ENCODE data around the gene DGKZ. TPM values are rescaled to one million over a fixed set of nuclear protein-coding genes. Genes with fewer than 3 reads are reported as not detected.

The DGKZ gene
- total and polyA plus RNA-seq, 2 of the 13 experiments (the other 11 are each of a cell fraction or from before 2014, with no cell fraction given), result 15.8 to 20.7 TPM

DNA sequence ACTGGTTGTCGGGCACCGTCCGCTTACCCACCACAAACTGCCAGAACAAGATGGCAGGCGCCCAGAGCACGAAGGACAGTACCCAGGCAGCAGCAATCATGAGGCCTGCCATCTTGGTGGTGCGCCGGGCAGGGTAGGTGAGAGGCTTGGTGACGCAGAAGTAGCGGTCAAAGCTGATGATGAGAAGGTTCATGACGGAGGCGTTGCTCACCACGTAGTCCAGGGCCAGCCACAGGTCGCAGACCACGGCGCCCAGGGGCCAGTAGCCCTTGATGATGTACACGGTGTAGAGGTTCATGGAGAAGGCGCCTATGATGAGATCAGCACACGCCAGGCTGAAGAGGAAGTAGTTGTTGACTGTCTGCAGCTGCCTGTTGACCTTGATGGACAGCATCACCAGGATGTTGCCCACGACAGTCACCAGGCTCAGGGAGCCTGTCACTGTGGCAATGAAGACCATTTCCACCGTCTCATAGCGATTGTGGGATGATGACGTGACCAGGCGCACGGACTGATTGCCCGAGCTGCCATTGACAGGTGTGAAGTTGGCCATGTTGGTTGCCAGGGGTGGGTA lies 38.8 kb downstream of the DGKZ start:
- FAIRE-seq, result no peak
- peaks cover 62% of the 10 kb centered on the region for H3K4me1 ChIP-seq (ENCODE audit: insufficient read depth, low read length)
- 0 out of 5 replicates have a peak, but pooled peaks cover 0 to 1% of the 10 kb centered on the region in 2 experiments for H3K36me3 ChIP-seq (replicated peaks in 1 of 2; ENCODE audit: control insufficient read depth in 1 of 2, insufficient read depth in 2 of 2, low read length in 2 of 2)
- H2AFZ ChIP-seq (ENCODE audit: low read length), result no peak overlapping the region
- CTCF ChIA-PET (ENCODE audit: low intra/inter-chr PET ratio, low total read pairs), result no interaction called here
- POLR2A ChIA-PET, result no interaction called here
- peaks cover 11% of the 10 kb centered on the region for H4K20me1 ChIP-seq (ENCODE audit: insufficient read depth, low read length)
- DNase-seq (ENCODE audit: low spot score), result no peak
- intact Hi-C loops (cut with micrococcal nuclease; ENCODE audit: unreplicated experiment), result no loop called here
- peaks cover 4% of the 10 kb centered on the region for H3K79me2 ChIP-seq (ENCODE audit: insufficient read depth, low read length)
- in situ Hi-C loops (cut with HindIII; ENCODE audit: extremely low pct_ligation_motif_present, low pct_unique_long_range_greater_than_20kb), result loop anchor here (5.0 kb wide), 1 partner anchor 146 kb away; no protein-coding TSS in a partner anchor
- ATAC-seq, result no peak
- no peak overlapping the region for H3K4me3 ChIP-seq (replicated peaks in 1 of 3; ENCODE audit: insufficient read depth in 1 of 3, low read depth in 2 of 3, low read length in 3 of 3)
- no peak overlapping the region for H3K27ac ChIP-seq (ENCODE audit: extremely low read length, insufficient read depth, low read length)
- 78% methylated on average over 20 of the region's 25 CpGs for WGBS (ENCODE audit: low lambda C conversion rate)
- H3K27me3 ChIP-seq (ENCODE audit: control insufficient read depth in 1 of 2, insufficient read depth in 2 of 2, low read length in 2 of 2), result peaks cover 11 to 35% of the 10 kb centered on the region in 2 experiments
- no peak overlapping the region for H3K9ac ChIP-seq (ENCODE audit: insufficient read depth, low read depth, low read length)
- H3K4me2 ChIP-seq (ENCODE audit: low read depth, low read length), result no peak overlapping the region
- no peaks in the 10 kb centered on the region for H3K9me3 ChIP-seq (ENCODE audit: low read length)
- no TSS peak for BruUV-seq (replicated peaks)
- TF ChIP-seq, protein P1, sequence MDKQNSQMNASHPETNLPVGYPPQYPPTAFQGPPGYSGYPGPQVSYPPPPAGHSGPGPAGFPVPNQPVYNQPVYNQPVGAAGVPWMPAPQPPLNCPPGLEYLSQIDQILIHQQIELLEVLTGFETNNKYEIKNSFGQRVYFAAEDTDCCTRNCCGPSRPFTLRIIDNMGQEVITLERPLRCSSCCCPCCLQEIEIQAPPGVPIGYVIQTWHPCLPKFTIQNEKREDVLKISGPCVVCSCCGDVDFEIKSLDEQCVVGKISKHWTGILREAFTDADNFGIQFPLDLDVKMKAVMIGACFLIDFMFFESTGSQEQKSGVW (CRISPR knock-in tag; IDR thresholded peaks at IDR 0.05; ENCODE audit: borderline replicate concordance), result no peak
- TF ChIP-seq, protein P2, sequence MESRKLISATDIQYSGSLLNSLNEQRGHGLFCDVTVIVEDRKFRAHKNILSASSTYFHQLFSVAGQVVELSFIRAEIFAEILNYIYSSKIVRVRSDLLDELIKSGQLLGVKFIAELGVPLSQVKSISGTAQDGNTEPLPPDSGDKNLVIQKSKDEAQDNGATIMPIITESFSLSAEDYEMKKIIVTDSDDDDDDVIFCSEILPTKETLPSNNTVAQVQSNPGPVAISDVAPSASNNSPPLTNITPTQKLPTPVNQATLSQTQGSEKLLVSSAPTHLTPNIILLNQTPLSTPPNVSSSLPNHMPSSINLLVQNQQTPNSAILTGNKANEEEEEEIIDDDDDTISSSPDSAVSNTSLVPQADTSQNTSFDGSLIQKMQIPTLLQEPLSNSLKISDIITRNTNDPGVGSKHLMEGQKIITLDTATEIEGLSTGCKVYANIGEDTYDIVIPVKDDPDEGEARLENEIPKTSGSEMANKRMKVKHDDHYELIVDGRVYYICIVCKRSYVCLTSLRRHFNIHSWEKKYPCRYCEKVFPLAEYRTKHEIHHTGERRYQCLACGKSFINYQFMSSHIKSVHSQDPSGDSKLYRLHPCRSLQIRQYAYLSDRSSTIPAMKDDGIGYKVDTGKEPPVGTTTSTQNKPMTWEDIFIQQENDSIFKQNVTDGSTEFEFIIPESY (CRISPR knock-in tag; IDR thresholded peaks at IDR 0.05), result no peak
- TF ChIP-seq, protein P3, sequence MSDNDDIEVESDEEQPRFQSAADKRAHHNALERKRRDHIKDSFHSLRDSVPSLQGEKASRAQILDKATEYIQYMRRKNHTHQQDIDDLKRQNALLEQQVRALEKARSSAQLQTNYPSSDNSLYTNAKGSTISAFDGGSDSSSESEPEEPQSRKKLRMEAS (IDR thresholded peaks at IDR 0.05), result no peak
- no peak for TF ChIP-seq ZMYM4 (CRISPR knock-in tag; IDR thresholded peaks at IDR 0.05)
- TF ChIP-seq, protein P4, sequence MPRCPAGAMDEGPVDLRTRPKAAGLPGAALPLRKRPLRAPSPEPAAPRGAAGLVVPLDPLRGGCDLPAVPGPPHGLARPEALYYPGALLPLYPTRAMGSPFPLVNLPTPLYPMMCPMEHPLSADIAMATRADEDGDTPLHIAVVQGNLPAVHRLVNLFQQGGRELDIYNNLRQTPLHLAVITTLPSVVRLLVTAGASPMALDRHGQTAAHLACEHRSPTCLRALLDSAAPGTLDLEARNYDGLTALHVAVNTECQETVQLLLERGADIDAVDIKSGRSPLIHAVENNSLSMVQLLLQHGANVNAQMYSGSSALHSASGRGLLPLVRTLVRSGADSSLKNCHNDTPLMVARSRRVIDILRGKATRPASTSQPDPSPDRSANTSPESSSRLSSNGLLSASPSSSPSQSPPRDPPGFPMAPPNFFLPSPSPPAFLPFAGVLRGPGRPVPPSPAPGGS (CRISPR knock-in tag; IDR thresholded peaks at IDR 0.05), result no peak
- TF ChIP-seq ZNF484 (CRISPR knock-in tag; IDR thresholded peaks at IDR 0.05; ENCODE audit: borderline replicate concordance, low read depth), result no peak
- TF ChIP-seq ZNF749 (CRISPR knock-in tag; IDR thresholded peaks at IDR 0.05; ENCODE audit: borderline replicate concordance), result no peak
- TF ChIP-seq ZNF530 (CRISPR knock-in tag; IDR thresholded peaks at IDR 0.05; ENCODE audit: low read depth), result no peak
- no peak for TF ChIP-seq TEAD3 (CRISPR knock-in tag; optimal IDR thresholded peaks at IDR 0.05; ENCODE audit: borderline replicate concordance)
- peak; percentile 47; the same call in 1 of the 2 replicates for TF ChIP-seq ZBTB21 (CRISPR knock-in tag; IDR thresholded peaks at IDR 0.05)
- no peak for TF ChIP-seq CBX2 (IDR thresholded peaks at IDR 0.05; ENCODE audit: low read depth, low read length)
- no peak for TF ChIP-seq CBX2 (CRISPR knock-in tag; IDR thresholded peaks at IDR 0.05; ENCODE audit: low read depth)
- TF ChIP-seq ATRX (CRISPR knock-in tag; IDR thresholded peaks at IDR 0.05; ENCODE audit: borderline replicate concordance), result no peak
- TF ChIP-seq SAP130 (CRISPR knock-in tag; IDR thresholded peaks at IDR 0.05; ENCODE audit: low read depth), result no peak

Measured in HepG2 (cell line).